Fibroblast of lung (primary cell): ENCODE measurements around the gene OR4K1.

Source experiments
- EZH2 ChIP-seq: IDR thresholded peaks from 2 replicates; pipeline ENCODE4 v1.5.1; 2012; ENCODE audit warnings: low read length, control low read depth, mild to moderate bottlenecking; ENCODE audit errors: missing control alignments
- TF ChIP-seq, protein P1 (sequence below), 2 donors: IDR thresholded peaks in 1 of 2; conservative IDR thresholded peaks in 1 of 2; 1 replicate in 1 of 2; 2 replicates in 1 of 2; pipeline ENCODE4 v1.5.1; 2011 to 2012; ENCODE audit warnings: low read length in 2 of 2, control low read depth in 1 of 2, inconsistent platforms in 1 of 2, low read depth in 1 of 2, mild to moderate bottlenecking in 1 of 2

DNA sequence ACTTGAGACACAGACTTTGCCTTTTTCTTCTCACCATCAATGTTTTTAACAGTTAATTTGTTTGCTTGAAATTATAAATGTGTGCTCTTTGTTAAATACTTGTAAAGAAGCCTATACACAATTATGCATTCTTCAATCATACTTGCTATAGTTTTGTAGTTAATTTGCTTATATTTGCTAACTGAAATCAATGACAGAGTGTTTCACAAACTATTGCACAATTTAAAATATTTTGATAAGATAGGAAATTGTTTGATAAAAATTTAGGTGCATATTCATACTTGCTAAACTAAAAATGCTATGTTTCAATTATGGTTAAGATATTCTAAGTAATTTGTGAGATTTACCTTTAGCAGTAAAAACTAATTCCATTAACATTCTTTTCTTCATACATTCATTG is 24.1 kb upstream of the OR4K1 start:
- TF ChIP-seq, protein P1, sequence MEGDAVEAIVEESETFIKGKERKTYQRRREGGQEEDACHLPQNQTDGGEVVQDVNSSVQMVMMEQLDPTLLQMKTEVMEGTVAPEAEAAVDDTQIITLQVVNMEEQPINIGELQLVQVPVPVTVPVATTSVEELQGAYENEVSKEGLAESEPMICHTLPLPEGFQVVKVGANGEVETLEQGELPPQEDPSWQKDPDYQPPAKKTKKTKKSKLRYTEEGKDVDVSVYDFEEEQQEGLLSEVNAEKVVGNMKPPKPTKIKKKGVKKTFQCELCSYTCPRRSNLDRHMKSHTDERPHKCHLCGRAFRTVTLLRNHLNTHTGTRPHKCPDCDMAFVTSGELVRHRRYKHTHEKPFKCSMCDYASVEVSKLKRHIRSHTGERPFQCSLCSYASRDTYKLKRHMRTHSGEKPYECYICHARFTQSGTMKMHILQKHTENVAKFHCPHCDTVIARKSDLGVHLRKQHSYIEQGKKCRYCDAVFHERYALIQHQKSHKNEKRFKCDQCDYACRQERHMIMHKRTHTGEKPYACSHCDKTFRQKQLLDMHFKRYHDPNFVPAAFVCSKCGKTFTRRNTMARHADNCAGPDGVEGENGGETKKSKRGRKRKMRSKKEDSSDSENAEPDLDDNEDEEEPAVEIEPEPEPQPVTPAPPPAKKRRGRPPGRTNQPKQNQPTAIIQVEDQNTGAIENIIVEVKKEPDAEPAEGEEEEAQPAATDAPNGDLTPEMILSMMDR (conservative IDR thresholded peaks at IDR 0.05 in 1 of 2, IDR thresholded peaks at IDR 0.05 in 1 of 2; ENCODE audit: low read depth in 1 of 2, low read length in 2 of 2): no peak
- TF ChIP-seq EZH2: no peak
